Endothelial cell of umbilical vein (primary cell): ENCODE data around the gene UBP1. TPM values are rescaled to one million over a fixed set of nuclear protein-coding genes. Genes with fewer than 3 reads are reported as not detected.

Experiments
- BruUV-seq: library from RNA; stranded (reverse); fragments of 400-500 nt; replicated peaks from 2 replicates; lab custom pipeline; 2021; lab: Mats Ljungman, UMichigan
- CTCF ChIA-PET: fragments of 300-600, 350-600 bp; sonication (Branson Sonifier 250); formaldehyde crosslinking; loops from one replicate; lab custom pipeline; 2021; ENCODE audit warnings: antibody characterized with exemption, inconsistent platforms; lab: Charles Lee
- POLR2A ChIA-PET: fragments of 300-600, 350-600 bp; sonication (Branson Sonifier 250); formaldehyde crosslinking; loops from one replicate; lab custom pipeline; 2021; ENCODE audit warnings: antibody characterized with exemption, inconsistent platforms; lab: Charles Lee
- DNase-seq: peaks from one replicate; pipeline ENCODE4 v3.0.0-alpha.2; 2011; ENCODE audit warnings: low read depth, low spot score
- FAIRE-seq: peaks from 2 replicates; lab custom pipeline; 2011; peaks lifted over from hg19 to GRCh38; lab: Jason Lieb, UNC
- H2AFZ ChIP-seq: 2 replicates; pipeline ENCODE4 v1.6.0; 2012; ENCODE audit warnings: low read depth, low read length, control low read depth, inconsistent platforms
- H3K27ac ChIP-seq: 2 replicates; pipeline ENCODE4 v1.5.1; 2011; ENCODE audit warnings: low read depth, mild to moderate bottlenecking, control low read depth, low read length, moderate library complexity; ENCODE audit not compliant: insufficient read depth
- H3K27me3 ChIP-seq, 2 experiments: 2 replicates each; pipeline versions ENCODE4 v1.6.0 to v1.6.1; 2011; ENCODE audit warnings: low read length in 2 of 2, mixed read lengths in 1 of 2; ENCODE audit not compliant: control insufficient read depth in 2 of 2, insufficient read depth in 2 of 2
- H3K36me3 ChIP-seq, 2 experiments: 2 replicates in 1 of 2; 3 replicates in 1 of 2; pipeline ENCODE4 v1.5.1; 2011; ENCODE audit warnings: low read length in 2 of 2, mild to moderate bottlenecking in 1 of 2, moderate library complexity in 1 of 2; ENCODE audit not compliant: control insufficient read depth in 2 of 2, insufficient read depth in 2 of 2; ENCODE audit errors: extremely low read depth in 1 of 2
- H3K4me1 ChIP-seq: 3 replicates; pipeline ENCODE4 v1.5.1; 2011; ENCODE audit warnings: mild to moderate bottlenecking, low read length; ENCODE audit not compliant: control insufficient read depth, insufficient read depth; ENCODE audit errors: extremely low read depth
- H3K4me2 ChIP-seq: 2 replicates; pipeline ENCODE4 v1.6.1; 2011; ENCODE audit warnings: low read length, control low read depth, mixed read lengths; ENCODE audit not compliant: insufficient read depth
- H3K4me3 ChIP-seq, 3 experiments: fragments of 200-600 bp in 1 of 3; sonication (generic), shearing (Covaris generic) in 1 of 3; replicated peaks in 1 of 3; 2 replicates each; pipeline ENCODE4 v1.5.1; 2011 to 2016; ENCODE audit warnings: control low read depth in 3 of 3, low read length in 3 of 3, mild to moderate bottlenecking in 2 of 3, inconsistent platforms in 1 of 3, low read depth in 1 of 3, moderate library complexity in 1 of 3; ENCODE audit not compliant: insufficient read depth in 1 of 3
- H3K79me2 ChIP-seq: 2 replicates; pipeline ENCODE4 v1.6.0; 2012; ENCODE audit warnings: low read length, inconsistent platforms; ENCODE audit not compliant: control insufficient read depth, insufficient read depth
- H3K9ac ChIP-seq: replicated peaks from 2 replicates; pipeline ENCODE3; 2011; ENCODE audit warnings: low read length, control low read depth; ENCODE audit not compliant: insufficient read depth; ENCODE audit errors: extremely low read depth
- H3K9me1 ChIP-seq: replicated peaks from 3 replicates; pipeline ENCODE4 v1.6.0; 2011; ENCODE audit warnings: mild to moderate bottlenecking, low read length; ENCODE audit not compliant: control insufficient read depth, insufficient read depth; ENCODE audit errors: extremely low read depth
- H3K9me3 ChIP-seq: replicated peaks from 2 replicates; pipeline ENCODE4 v1.5.1; 2012; ENCODE audit warnings: low read length, inconsistent platforms; ENCODE audit not compliant: control insufficient read depth, insufficient read depth
- H4K20me1 ChIP-seq: replicated peaks from 2 replicates; pipeline ENCODE3; 2011; ENCODE audit warnings: mild to moderate bottlenecking, low read length; ENCODE audit not compliant: control insufficient read depth, insufficient read depth; ENCODE audit errors: extremely low read depth
- EZH2 ChIP-seq: IDR thresholded peaks from 2 replicates; pipeline ENCODE4 v1.6.1; 2012; ENCODE audit warnings: borderline replicate concordance, low read depth, mild to moderate bottlenecking, moderate library complexity, low read length, inconsistent platforms; ENCODE audit not compliant: severe bottlenecking
- FOS ChIP-seq: IDR thresholded peaks from 2 replicates; pipeline ENCODE4 v1.6.1; 2011; ENCODE audit warnings: mild to moderate bottlenecking, low read length, moderate library complexity, borderline replicate concordance; ENCODE audit not compliant: insufficient read depth
- GATA2 ChIP-seq: IDR thresholded peaks from 2 replicates; pipeline ENCODE4 v1.7.0; 2011; ENCODE audit warnings: low read depth, mild to moderate bottlenecking, moderate library complexity, mixed read lengths, low read length; ENCODE audit not compliant: insufficient read length, insufficient read depth
- JUN ChIP-seq: IDR thresholded peaks from 2 replicates; pipeline ENCODE4 v1.6.1; 2011; ENCODE audit warnings: borderline replicate concordance, low read depth; ENCODE audit not compliant: insufficient read length, insufficient read depth
- MYC ChIP-seq: IDR thresholded peaks from one replicate; pipeline ENCODE4 v1.6.1; 2011; ENCODE audit warnings: mild to moderate bottlenecking, low read depth, low read length
- POLR2A ChIP-seq: IDR thresholded peaks from 2 replicates; pipeline ENCODE4 v1.6.1; 2012; ENCODE audit warnings: low read depth, mild to moderate bottlenecking, control low read depth, low read length
- POLR2AphosphoS5 ChIP-seq: IDR thresholded peaks from 2 replicates; pipeline ENCODE4 v1.6.1; 2012; ENCODE audit warnings: low read depth, mild to moderate bottlenecking, control low read depth, low read length, moderate library complexity; ENCODE audit not compliant: insufficient read depth
- dilution Hi-C: fragments of 300-500 bp; cut with MboI; formaldehyde crosslinking; loops from one replicate; pipeline ENCODE4 v1.15.0; 2019; ENCODE audit warnings: low sequenced_read_pairs; ENCODE audit not compliant: extremely low pct_ligation_motif_present
- intact Hi-C: fragments of 100-400 bp; cut with micrococcal nuclease; formaldehyde crosslinking; loops from one replicate; pipeline ENCODE4 v1.10.0; 2022
- polyA plus RNA-seq, 4 experiments: library from polyadenylated mRNA; depleted of rRNA in 3 of 4; stranded (reverse) in 3 of 4; unstranded in 1 of 4; fragments of >200 nt; gene quantifications; 2 replicates each; pipeline versions ENCODE4 v1.2.1 to v1.2.3, GENCODE V29; 2011 to 2012; ENCODE audit warnings: missing spikeins in 1 of 4
- total RNA-seq: library from RNA; stranded (reverse); gene quantifications from 2 replicates; pipeline ENCODE4 v1.2.3, GENCODE V29; 2021
- TF ChIP-seq, protein P1 (sequence below): IDR thresholded peaks from 2 replicates; pipeline ENCODE4 v1.6.1; 2011; ENCODE audit not compliant: insufficient read depth, insufficient read length
- TF ChIP-seq, protein P2 (sequence below), 2 donors: IDR thresholded peaks; 1 replicate in 1 of 2; 2 replicates in 1 of 2; pipeline ENCODE4 v1.5.1; 2011; ENCODE audit warnings: low read length in 2 of 2, mild to moderate bottlenecking in 2 of 2, moderate library complexity in 2 of 2, control low read depth in 1 of 2, inconsistent platforms in 1 of 2, low read depth in 1 of 2; ENCODE audit not compliant: insufficient read depth in 1 of 2; ENCODE audit errors: extremely low read depth in 1 of 2

Gene UBP1
- total and polyA plus RNA-seq, 2 donors (not counting 3 experiments of a cell fraction or from before 2014, with no cell fraction given) = 60.2 to 90.5 TPM

DNA sequence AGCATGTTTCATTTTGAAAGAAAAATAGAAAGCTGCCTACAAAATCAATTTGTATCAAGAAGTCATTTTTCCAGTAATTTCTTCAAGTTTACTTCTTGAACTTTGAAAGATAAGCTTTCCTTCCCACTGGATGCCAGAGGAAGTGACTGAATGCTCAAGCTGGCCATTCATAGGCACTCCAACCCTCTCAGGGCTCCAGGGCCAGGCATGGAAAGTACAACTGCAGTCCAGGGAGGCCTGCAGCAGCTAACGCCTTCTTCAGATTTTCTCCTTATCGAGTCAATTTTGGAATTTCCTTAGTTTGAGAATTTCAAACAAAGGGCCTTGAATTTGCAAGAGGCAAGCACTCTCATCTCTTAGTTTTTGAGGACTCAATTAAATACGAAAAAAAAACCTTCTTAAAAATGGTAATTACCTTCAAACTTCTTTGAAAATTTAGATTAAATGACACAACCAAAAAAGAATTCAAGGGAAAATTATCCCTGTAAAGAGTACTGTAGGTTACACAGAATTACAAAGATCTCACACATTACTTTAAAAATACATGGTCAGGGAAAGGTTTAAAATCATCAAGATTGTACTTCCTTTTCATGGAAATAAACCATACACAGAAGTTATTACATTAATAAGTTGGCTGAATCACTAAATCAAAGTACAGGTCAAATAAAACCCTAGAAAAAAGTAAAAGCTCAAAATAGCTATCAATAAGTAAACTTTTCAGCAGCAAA lies 2.5 kb downstream of the UBP1 start:
- H2AFZ ChIP-seq = no peak overlapping the region
- peak overlapping the region; percentile 77 for H3K27ac ChIP-seq
- peaks cover 71% of the 10 kb centered on the region for H3K79me2 ChIP-seq
- H3K9me3 ChIP-seq = no peaks in the 10 kb centered on the region
- H3K4me3 ChIP-seq = peak overlapping the region; percentile 98 to 99 (median 98)
- no peaks in the 10 kb centered on the region for H3K27me3 ChIP-seq
- TF ChIP-seq JUN (no peak), GATA2 (no peak), FOS (no peak), POLR2A (no peak), EZH2 (no peak), POLR2AphosphoS5 (no peak), MYC (no peak)
- TF ChIP-seq, protein P1, sequence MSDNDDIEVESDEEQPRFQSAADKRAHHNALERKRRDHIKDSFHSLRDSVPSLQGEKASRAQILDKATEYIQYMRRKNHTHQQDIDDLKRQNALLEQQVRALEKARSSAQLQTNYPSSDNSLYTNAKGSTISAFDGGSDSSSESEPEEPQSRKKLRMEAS = no peak
- TF ChIP-seq, protein P2, sequence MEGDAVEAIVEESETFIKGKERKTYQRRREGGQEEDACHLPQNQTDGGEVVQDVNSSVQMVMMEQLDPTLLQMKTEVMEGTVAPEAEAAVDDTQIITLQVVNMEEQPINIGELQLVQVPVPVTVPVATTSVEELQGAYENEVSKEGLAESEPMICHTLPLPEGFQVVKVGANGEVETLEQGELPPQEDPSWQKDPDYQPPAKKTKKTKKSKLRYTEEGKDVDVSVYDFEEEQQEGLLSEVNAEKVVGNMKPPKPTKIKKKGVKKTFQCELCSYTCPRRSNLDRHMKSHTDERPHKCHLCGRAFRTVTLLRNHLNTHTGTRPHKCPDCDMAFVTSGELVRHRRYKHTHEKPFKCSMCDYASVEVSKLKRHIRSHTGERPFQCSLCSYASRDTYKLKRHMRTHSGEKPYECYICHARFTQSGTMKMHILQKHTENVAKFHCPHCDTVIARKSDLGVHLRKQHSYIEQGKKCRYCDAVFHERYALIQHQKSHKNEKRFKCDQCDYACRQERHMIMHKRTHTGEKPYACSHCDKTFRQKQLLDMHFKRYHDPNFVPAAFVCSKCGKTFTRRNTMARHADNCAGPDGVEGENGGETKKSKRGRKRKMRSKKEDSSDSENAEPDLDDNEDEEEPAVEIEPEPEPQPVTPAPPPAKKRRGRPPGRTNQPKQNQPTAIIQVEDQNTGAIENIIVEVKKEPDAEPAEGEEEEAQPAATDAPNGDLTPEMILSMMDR (IDR thresholded peaks at IDR 0.05; ENCODE audit: extremely low read depth in 1 of 2, insufficient read depth in 1 of 2, low read depth in 1 of 2, low read length in 2 of 2) = no peak
- peak; percentile 70 for DNase-seq
- CTCF ChIA-PET = interaction anchor here (0.8 to 1.3 kb wide), 6 partner anchors 10 to 350 kb away, joined by 3 to 6 read pairs (median 4); no protein-coding TSS in a partner anchor
- dilution Hi-C loops (no loop called here), intact Hi-C loops (loop anchor here (1.0 to 5.0 kb wide), 3 partner anchors 8 to 325 kb away; partner anchors contain the start of gene CRTAP)
- H3K9me1 ChIP-seq = no peaks in the 10 kb centered on the region
- peaks cover 23% of the 10 kb centered on the region for H3K4me1 ChIP-seq
- peak; percentile 85 for FAIRE-seq
- no TSS peak for BruUV-seq
- POLR2A ChIA-PET = no interaction called here
- peak overlapping the region; percentile 90 for H3K9ac ChIP-seq
- H3K36me3 ChIP-seq = no peaks in the 10 kb centered on the region
- peak overlapping the region; percentile 95 for H3K4me2 ChIP-seq
- peaks cover 5% of the 10 kb centered on the region for H4K20me1 ChIP-seq
